Adrenal gland (tissue), 12 donors: ENCODE results near the gene IGSF11. TPM values are rescaled to one million over a fixed set of nuclear protein-coding genes. Genes with fewer than 3 reads are reported as not detected.

Experiments
- DNase-seq, 7 donors: peaks; one replicate each; pipeline ENCODE4 v3.0.0-alpha.2; 2019 to 2020
- H3K27ac ChIP-seq, 5 donors: fragments of 200-600 bp; sonication (generic) in 4 of 5; 1 replicate in 3 of 5; 2 replicates in 2 of 5; pipeline versions ENCODE4 v1.5.1 to v1.8.0; 2016 to 2020; ENCODE audit warnings: mild to moderate bottlenecking in 1 of 5
- H3K27me3 ChIP-seq: fragments of 200-600 bp; 2 replicates; pipeline ENCODE4 v1.8.0; 2021
- H3K36me3 ChIP-seq, 2 donors: fragments of 200-600 bp; replicated peaks in 1 of 2; 1 replicate in 1 of 2; 2 replicates in 1 of 2; pipeline versions ENCODE4 v1.5.1 to v1.8.0; 2018 to 2022
- H3K4me1 ChIP-seq, 2 donors: fragments of 200-600 bp; replicated peaks in 1 of 2; 1 replicate in 1 of 2; 2 replicates in 1 of 2; pipeline versions ENCODE4 v1.5.1 to v1.8.0; 2018 to 2021
- H3K4me3 ChIP-seq, 4 donors: fragments of 200-600 bp; sonication (generic) in 3 of 4; one replicate each; pipeline ENCODE4 v1.5.1; 2016 to 2018
- H3K9me3 ChIP-seq, 3 donors: fragments of 200-600 bp; sonication (generic) in 1 of 3; replicated peaks in 1 of 3; 1 replicate in 2 of 3; 2 replicates in 1 of 3; pipeline versions ENCODE4 v1.5.1 to v1.8.0; 2016 to 2021
- CTCF ChIP-seq, 6 experiments: fragments of 450-650 bp in 4 of 6; fragments of 200-600 bp in 2 of 6; sonication (generic) in 1 of 6; IDR thresholded peaks; 1 replicate in 5 of 6; 2 replicates in 1 of 6; pipeline versions ENCODE4 v1.5.1 to v1.8.0; 2016 to 2021; ENCODE audit warnings: antibody characterized with exemption in 6 of 6, mild to moderate bottlenecking in 2 of 6, moderate library complexity in 1 of 6
- POLR2A ChIP-seq, 2 donors: fragments of 450-650 bp; IDR thresholded peaks; one replicate each; pipeline ENCODE4 v1.6.1; 2017; ENCODE audit warnings: antibody characterized with exemption in 2 of 2, mild to moderate bottlenecking in 2 of 2, moderate library complexity in 1 of 2
- WGBS, 4 donors: extraction: QIAGEN DNeasy Blood & Tissue Kit in 2 of 4; methylation state at CpG; one replicate each; pipeline versions ENCODE4 v1.1.5 to v1.1.7; 2013 to 2017; 5-methylcytosine and 5-hydroxymethylcytosine counted together
- intact Hi-C, 2 donors: fragments of 100-400 bp; cut with DNase I; formaldehyde crosslinking; loops; one replicate each; pipeline versions ENCODE4 v1.14.1 to v1.15.0; 2022 to 2023
- polyA plus RNA-seq, 3 donors: library from polyadenylated mRNA; stranded (reverse); fragments of 200-250 nt in 2 of 3; fragments of 350-450 nt in 1 of 3; fragmentation: Illumina TruSeq in 1 of 3; extraction: RNeasy Lipid Tissue Mini Kit (QIAGEN cat#74804) in 1 of 3; gene quantifications; one replicate each; pipeline ENCODE4 v1.2.3, GENCODE V29; 2013 to 2014
- total RNA-seq, 9 donors: library from RNA; depleted of rRNA in 4 of 9; stranded (reverse); fragments of >200 nt in 4 of 9; fragments of 120-200 nt in 1 of 9; fragmentation: NEBNext Ultra II Directional in 1 of 9; extraction: Animal tissue kit (Norgen Biotek cat#: 25700) in 1 of 9; gene quantifications; one replicate each; pipeline versions ENCODE4 v1.1.0 to v1.2.4, GENCODE V29; 2013 to 2023
- donor health status: healthy with polysubstance abuse.
- donor health status: Bipolar disorder and iron deficiency.
- donor health status: DM: yes; HTN: yes; CAD: no.
- donor health status: DM: no; HTN: no; CAD: no.
- donor health status: DM: no; HTN: no; CAD: no.
- donor health status: DM: yes; HTN: yes; CAD: no.

IGSF11 gene
- total and polyA plus RNA-seq, 12 donors: 4.1 to 31.3 (median 16.5) TPM

GRCh38 chr3:118900737-118901525, 133.7 kb downstream of the IGSF11 start:
- TF ChIP-seq POLR2A (IDR thresholded peaks at IDR 0.05): no peak
- TF ChIP-seq CTCF (IDR thresholded peaks at IDR 0.05): no peak
- intact Hi-C loops: no loop called here
- 74 to 82% (median 77%) methylated on average over 4 of the region's 4 CpGs for WGBS, 4 donors
- no peaks in the 10 kb centered on the region for H3K9me3 ChIP-seq
- no peaks in the 10 kb centered on the region for H3K27me3 ChIP-seq
- no peak overlapping the region for H3K27ac ChIP-seq
- no peak for DNase-seq
- no peaks in the 10 kb centered on the region for H3K36me3 ChIP-seq
- H3K4me1 ChIP-seq: no peaks in the 10 kb centered on the region
- no peak overlapping the region for H3K4me3 ChIP-seq

- H3K9me3 ChIP-seq: no peaks in the 10 kb centered on the region
- H3K27ac ChIP-seq: no peak overlapping the region
- intact Hi-C loops: no loop called here
- no peak for TF ChIP-seq POLR2A (IDR thresholded peaks at IDR 0.05)
- no peak for TF ChIP-seq CTCF (IDR thresholded peaks at IDR 0.05)
- H3K4me3 ChIP-seq: no peak overlapping the region
- H3K4me1 ChIP-seq: no peaks in the 10 kb centered on the region
- no peaks in the 10 kb centered on the region for H3K27me3 ChIP-seq
- H3K36me3 ChIP-seq: no peaks in the 10 kb centered on the region
- 68 to 81% (median 79%) methylated on average over 2 of the region's 2 CpGs for WGBS, 4 donors
- DNase-seq: no peak
Observed at GRCh38 chr3:118890206-118890605, 144.4 kb downstream of the IGSF11 start.

- H3K27me3 ChIP-seq: no peaks in the 10 kb centered on the region
- H3K4me1 ChIP-seq: no peaks in the 10 kb centered on the region
- no peaks in the 10 kb centered on the region for H3K9me3 ChIP-seq
- no peaks in the 10 kb centered on the region for H3K36me3 ChIP-seq
- H3K27ac ChIP-seq: no peak overlapping the region
- H3K4me3 ChIP-seq: no peak overlapping the region
- TF ChIP-seq POLR2A (IDR thresholded peaks at IDR 0.05) (no peak), CTCF (IDR thresholded peaks at IDR 0.05) (no peak)
- no peak for DNase-seq
- intact Hi-C loops: loop anchor here in 1 of 2 donors (10.0 kb wide), 1 partner anchor 145 kb away; the partner anchor contains the start of gene IGSF11
Observed at GRCh38 chr3:118889691-118890090, 145.0 kb downstream of the IGSF11 start.

DNA sequence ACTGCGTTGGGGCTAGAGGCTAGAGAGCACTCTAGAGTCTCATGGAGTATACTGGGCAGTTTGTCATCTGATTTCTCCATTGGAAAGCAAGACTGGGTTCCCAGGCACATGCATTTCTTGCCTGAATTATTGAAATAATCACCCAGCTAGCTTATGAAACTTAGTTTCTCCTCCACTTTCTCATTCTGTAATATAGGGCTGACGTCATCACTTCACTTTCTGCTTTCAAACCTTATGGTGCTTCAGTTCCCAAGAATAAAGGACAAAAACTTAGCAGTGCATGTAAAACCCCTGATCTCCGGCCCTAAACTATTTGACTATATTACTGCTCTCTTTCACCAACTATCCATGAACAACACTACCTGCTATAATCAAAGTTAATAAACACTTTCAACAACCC, 147.9 kb downstream of the IGSF11 start:
- Histone ChIP-seq H3K27ac (no peak overlapping the region), H3K27me3 (no peaks in the 10 kb centered on the region), H3K36me3 (no peaks in the 10 kb centered on the region), H3K9me3 (no peaks in the 10 kb centered on the region), H3K4me3 (no peak overlapping the region), H3K4me1 (no peaks in the 10 kb centered on the region)
- intact Hi-C loops: loop anchor here in 1 of 2 donors (10.0 kb wide), 1 partner anchor 148 kb away; the partner anchor contains the start of gene IGSF11
- no peak for DNase-seq
- 73 to 81% (median 79%) methylated on average over 3 of the region's 3 CpGs for WGBS, 4 donors
- TF ChIP-seq POLR2A (IDR thresholded peaks at IDR 0.05): no peak
- TF ChIP-seq CTCF (IDR thresholded peaks at IDR 0.05): no peak
